Fibroblast of lung (primary cell): Measurements from ENCODE around the gene UACA. TPM values are rescaled to one million over a fixed set of nuclear protein-coding genes. Genes with fewer than 3 reads are reported as not detected.

Source experiments
- DNase-seq, 2 donors: peaks; one replicate each; pipeline versions ENCODE4 v3.0.0 to v3.0.0-alpha.2; 2010; ENCODE audit warnings: low read depth in 2 of 2
- H2AFZ ChIP-seq: 2 replicates; pipeline ENCODE4 v1.5.1; 2012; ENCODE audit warnings: low read length, control low read depth, inconsistent platforms
- H3K27ac ChIP-seq: 2 replicates; pipeline ENCODE4 v1.5.1; 2011; ENCODE audit warnings: low read length, control low read depth; ENCODE audit not compliant: insufficient read depth
- H3K27me3 ChIP-seq: 2 replicates; pipeline ENCODE4 v1.5.1; 2011; ENCODE audit warnings: mild to moderate bottlenecking, low read length; ENCODE audit not compliant: control insufficient read depth, insufficient read depth
- H3K36me3 ChIP-seq: 2 replicates; pipeline ENCODE4 v1.5.1; 2011; ENCODE audit warnings: low read length; ENCODE audit not compliant: control insufficient read depth, insufficient read depth
- H3K4me1 ChIP-seq: 2 replicates; pipeline ENCODE4 v1.5.1; 2011; ENCODE audit warnings: low read length; ENCODE audit not compliant: control insufficient read depth, insufficient read depth; ENCODE audit errors: extremely low read depth
- H3K4me2 ChIP-seq: 2 replicates; pipeline ENCODE4 v1.5.1; 2011; ENCODE audit warnings: low read length, control low read depth; ENCODE audit not compliant: insufficient read depth; ENCODE audit errors: extremely low read depth
- H3K4me3 ChIP-seq, 4 experiments: fragments of 200-600 bp in 1 of 4; sonication (generic) in 1 of 4; replicated peaks in 1 of 4; 2 replicates each; pipeline ENCODE4 v1.5.1; 2011 to 2016; ENCODE audit warnings: low read length in 4 of 4, low read depth in 3 of 4, mild to moderate bottlenecking in 3 of 4, control low read depth in 2 of 4, inconsistent platforms in 1 of 4, mixed read lengths in 1 of 4; ENCODE audit not compliant: insufficient read depth in 1 of 4; ENCODE audit errors: control extremely low read depth in 1 of 4
- H3K79me2 ChIP-seq: 2 replicates; pipeline ENCODE4 v1.5.1; 2012; ENCODE audit warnings: mild to moderate bottlenecking, low read length, inconsistent platforms; ENCODE audit not compliant: control insufficient read depth, insufficient read depth
- H3K9ac ChIP-seq: 2 replicates; pipeline ENCODE4 v1.5.1; 2011; ENCODE audit warnings: mild to moderate bottlenecking, low read length, control low read depth; ENCODE audit not compliant: insufficient read depth
- H3K9me3 ChIP-seq: 2 replicates; pipeline ENCODE4 v1.5.1; 2012; ENCODE audit warnings: low read depth, low read length; ENCODE audit not compliant: control insufficient read depth, insufficient read depth
- H4K20me1 ChIP-seq: 2 replicates; pipeline ENCODE4 v1.5.1; 2011; ENCODE audit warnings: low read length; ENCODE audit not compliant: control insufficient read depth, insufficient read depth; ENCODE audit errors: extremely low read depth
- EZH2 ChIP-seq: IDR thresholded peaks from 2 replicates; pipeline ENCODE4 v1.5.1; 2012; ENCODE audit warnings: low read length, control low read depth, mild to moderate bottlenecking; ENCODE audit errors: missing control alignments
- polyA plus RNA-seq, 2 donors: library from polyadenylated mRNA; depleted of rRNA in 1 of 2; stranded (reverse) in 1 of 2; unstranded in 1 of 2; fragments of >200 nt; gene quantifications; 2 replicates each; pipeline ENCODE4 v1.2.1, GENCODE V29; 2011 to 2012; ENCODE audit warnings: missing spikeins in 1 of 2
- total RNA-seq: library from RNA; depleted of rRNA; stranded (reverse); fragments of >200 nt; gene quantifications from 2 replicates; pipeline ENCODE4 v1.2.1, GENCODE V29; 2014
- TF ChIP-seq, protein P1 (sequence below), 2 donors: IDR thresholded peaks in 1 of 2; conservative IDR thresholded peaks in 1 of 2; 1 replicate in 1 of 2; 2 replicates in 1 of 2; pipeline ENCODE4 v1.5.1; 2011 to 2012; ENCODE audit warnings: low read length in 2 of 2, control low read depth in 1 of 2, inconsistent platforms in 1 of 2, low read depth in 1 of 2, mild to moderate bottlenecking in 1 of 2

Gene UACA
- total and polyA plus RNA-seq, 2 donors (not counting 1 experiment from before 2014, with no cell fraction given): 170 to 187 TPM

DNA sequence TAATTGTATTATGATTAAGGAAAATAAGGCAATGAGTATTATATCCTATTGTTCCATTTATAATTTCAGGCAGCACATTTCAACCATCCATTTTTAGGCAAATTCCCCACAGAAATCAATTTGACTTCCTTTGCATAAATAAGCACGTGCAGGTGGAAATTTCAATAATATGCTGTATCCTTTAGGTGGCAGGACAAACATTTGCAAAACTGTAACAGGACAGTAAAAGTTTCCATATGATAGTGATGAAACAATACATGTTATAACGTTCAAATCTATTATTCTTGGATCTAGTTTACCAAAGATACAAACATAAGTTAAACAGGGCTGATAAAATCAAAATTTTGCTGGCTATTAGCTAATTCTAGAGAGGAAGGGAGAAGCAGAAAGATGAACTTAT is 8.5 kb downstream of the UACA start:
- Histone ChIP-seq H3K9ac (no peak overlapping the region), H2AFZ (no peak overlapping the region), H3K4me2 (no peak overlapping the region), H3K27ac (no peak overlapping the region), H3K36me3 (no peaks in the 10 kb centered on the region), H3K4me1 (peaks cover 5% of the 10 kb centered on the region), H3K79me2 (peaks cover 100% of the 10 kb centered on the region), H3K4me3 (no peak overlapping the region), H3K27me3 (no peaks in the 10 kb centered on the region), H3K9me3 (no peaks in the 10 kb centered on the region), H4K20me1 (no peaks in the 10 kb centered on the region)
- DNase-seq: no peak
- no peak for TF ChIP-seq EZH2
- TF ChIP-seq, protein P1, sequence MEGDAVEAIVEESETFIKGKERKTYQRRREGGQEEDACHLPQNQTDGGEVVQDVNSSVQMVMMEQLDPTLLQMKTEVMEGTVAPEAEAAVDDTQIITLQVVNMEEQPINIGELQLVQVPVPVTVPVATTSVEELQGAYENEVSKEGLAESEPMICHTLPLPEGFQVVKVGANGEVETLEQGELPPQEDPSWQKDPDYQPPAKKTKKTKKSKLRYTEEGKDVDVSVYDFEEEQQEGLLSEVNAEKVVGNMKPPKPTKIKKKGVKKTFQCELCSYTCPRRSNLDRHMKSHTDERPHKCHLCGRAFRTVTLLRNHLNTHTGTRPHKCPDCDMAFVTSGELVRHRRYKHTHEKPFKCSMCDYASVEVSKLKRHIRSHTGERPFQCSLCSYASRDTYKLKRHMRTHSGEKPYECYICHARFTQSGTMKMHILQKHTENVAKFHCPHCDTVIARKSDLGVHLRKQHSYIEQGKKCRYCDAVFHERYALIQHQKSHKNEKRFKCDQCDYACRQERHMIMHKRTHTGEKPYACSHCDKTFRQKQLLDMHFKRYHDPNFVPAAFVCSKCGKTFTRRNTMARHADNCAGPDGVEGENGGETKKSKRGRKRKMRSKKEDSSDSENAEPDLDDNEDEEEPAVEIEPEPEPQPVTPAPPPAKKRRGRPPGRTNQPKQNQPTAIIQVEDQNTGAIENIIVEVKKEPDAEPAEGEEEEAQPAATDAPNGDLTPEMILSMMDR (conservative IDR thresholded peaks at IDR 0.05 in 1 of 2, IDR thresholded peaks at IDR 0.05 in 1 of 2; ENCODE audit: low read depth in 1 of 2, low read length in 2 of 2): no peak

DNA sequence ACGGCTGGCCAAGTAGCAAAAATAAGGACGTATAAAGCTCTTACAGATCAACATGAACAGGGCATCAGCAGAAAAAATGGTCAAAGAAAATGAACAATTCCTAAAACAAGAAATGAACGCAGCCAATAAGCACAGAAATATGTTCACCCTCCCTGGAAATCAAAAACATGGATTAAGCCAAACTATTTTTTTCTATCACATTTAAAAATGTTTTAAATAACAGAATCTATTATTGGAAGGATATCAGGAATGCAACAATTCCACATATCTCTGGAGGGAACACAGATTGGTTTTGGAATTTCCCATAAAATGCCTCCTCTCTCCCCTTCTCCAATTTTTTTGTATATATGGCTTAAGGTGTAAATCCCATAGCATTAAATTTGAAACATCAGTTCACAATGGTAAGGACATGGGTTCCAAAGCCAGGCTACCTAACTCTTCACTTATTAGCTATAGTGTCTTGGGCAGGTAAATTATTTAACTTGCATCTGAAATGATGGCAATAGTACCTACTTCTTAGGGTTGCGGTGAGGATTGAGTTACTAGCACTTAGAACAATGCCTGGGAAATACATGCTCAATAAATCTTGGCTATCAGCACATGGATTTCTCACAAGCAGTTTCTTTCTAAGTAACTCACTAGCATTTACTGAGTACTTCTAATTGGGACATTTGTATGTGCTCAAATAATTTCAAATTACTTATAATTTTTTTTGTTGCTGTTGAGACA is 10.1 kb downstream of the UACA start:
- no peaks in the 10 kb centered on the region for H3K9me3 ChIP-seq
- no peaks in the 10 kb centered on the region for H4K20me1 ChIP-seq
- H3K4me1 ChIP-seq: peaks cover 4% of the 10 kb centered on the region
- no peak overlapping the region for H2AFZ ChIP-seq
- H3K27me3 ChIP-seq: no peaks in the 10 kb centered on the region
- no peaks in the 10 kb centered on the region for H3K36me3 ChIP-seq
- no peak overlapping the region for H3K27ac ChIP-seq
- no peak overlapping the region for H3K4me2 ChIP-seq
- H3K9ac ChIP-seq: no peak overlapping the region
- H3K79me2 ChIP-seq: peaks cover 94% of the 10 kb centered on the region
- TF ChIP-seq, protein P1 (conservative IDR thresholded peaks at IDR 0.05 in 1 of 2, IDR thresholded peaks at IDR 0.05 in 1 of 2; ENCODE audit: low read depth in 1 of 2, low read length in 2 of 2): no peak
- TF ChIP-seq EZH2: no peak
- H3K4me3 ChIP-seq: no peak overlapping the region
- no peak for DNase-seq

DNA sequence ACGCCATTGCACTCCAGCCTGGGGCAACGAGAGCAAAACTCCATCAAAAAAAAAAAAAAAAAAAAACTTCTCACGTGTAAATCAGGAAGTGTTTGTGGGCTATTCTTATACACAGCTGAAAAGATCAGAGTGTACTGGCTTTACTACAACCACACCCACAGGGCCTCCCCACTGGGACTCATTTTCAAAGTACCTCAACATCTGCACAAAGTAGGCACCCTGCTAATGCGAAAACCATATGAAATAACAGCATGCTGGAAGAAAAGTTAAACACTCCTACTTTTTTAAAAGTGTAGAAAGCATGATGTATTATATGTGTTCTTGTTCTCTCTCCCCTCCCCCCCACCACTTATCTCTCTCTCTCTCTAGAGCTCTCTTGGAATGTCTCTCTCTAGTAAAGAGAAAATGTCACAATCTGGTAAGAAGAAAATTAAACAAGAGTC is 11.1 kb downstream of the UACA start:
- Histone ChIP-seq H3K27ac (no peak overlapping the region), H3K79me2 (peaks cover 94% of the 10 kb centered on the region), H3K4me2 (no peak overlapping the region), H3K9ac (no peak overlapping the region), H2AFZ (no peak overlapping the region), H3K4me3 (no peak overlapping the region), H4K20me1 (no peaks in the 10 kb centered on the region), H3K4me1 (peaks cover 7% of the 10 kb centered on the region), H3K9me3 (no peaks in the 10 kb centered on the region), H3K27me3 (no peaks in the 10 kb centered on the region), H3K36me3 (no peaks in the 10 kb centered on the region)
- TF ChIP-seq EZH2: no peak
- TF ChIP-seq, protein P1 (conservative IDR thresholded peaks at IDR 0.05 in 1 of 2, IDR thresholded peaks at IDR 0.05 in 1 of 2; ENCODE audit: low read depth in 1 of 2, low read length in 2 of 2): no peak
- DNase-seq: peak in 1 of 2 donors; percentile 41
